HG03025 (cell line): ENCODE results near the gene FOXK2.
"Not testable (repeated sequence)": the region's sequence is repeated elsewhere in the genome, so short reads cannot be mapped to it uniquely, and the experiment has no call there.

Source experiments
- ATAC-seq: cut with Tn5 transposase; IDR thresholded peaks from one replicate; pipeline ENCODE4 v1.9.1; 2021; ENCODE audit warnings: mild to moderate bottlenecking, moderate library complexity; ENCODE audit not compliant: unreplicated experiment, low FRiP score

FOXK2 gene

DNA sequence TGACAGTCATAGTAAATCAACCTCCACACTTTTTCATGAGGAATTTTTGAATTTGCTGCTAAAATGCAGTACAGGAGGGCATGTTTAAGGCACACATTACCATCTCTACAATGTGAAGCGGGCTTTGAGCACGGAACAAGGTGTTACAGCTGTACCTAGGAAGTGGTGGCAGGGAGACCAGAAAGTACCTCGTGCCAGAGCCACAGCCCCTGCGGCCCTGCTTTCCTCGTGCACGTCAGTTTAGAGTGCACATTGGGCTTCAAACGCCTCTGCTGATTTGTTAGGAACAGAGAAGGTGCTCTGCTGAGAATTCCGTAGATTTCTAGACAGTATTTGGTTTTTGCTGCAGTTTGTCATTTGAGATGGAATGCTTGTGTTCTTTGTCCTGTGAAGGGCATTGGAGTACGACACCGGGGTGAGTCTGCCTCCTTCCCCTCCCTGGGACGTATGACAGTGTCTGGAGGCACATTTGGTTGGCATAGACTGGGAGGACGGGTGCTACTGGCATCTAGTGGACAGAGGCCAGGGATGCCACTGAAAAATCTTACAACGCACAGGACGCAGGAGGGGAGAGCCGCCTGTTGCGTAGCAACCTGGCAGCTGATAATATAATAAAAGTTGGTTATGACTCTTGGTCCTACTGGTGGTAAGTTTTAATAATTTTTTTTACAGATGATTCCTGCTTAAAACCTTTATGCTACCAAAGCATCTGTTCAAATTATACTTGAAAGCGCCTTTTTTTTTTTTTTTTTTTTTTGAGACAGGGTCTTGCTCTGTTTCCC is 9.1 kb downstream of the FOXK2 start:
- no peak for ATAC-seq

DNA sequence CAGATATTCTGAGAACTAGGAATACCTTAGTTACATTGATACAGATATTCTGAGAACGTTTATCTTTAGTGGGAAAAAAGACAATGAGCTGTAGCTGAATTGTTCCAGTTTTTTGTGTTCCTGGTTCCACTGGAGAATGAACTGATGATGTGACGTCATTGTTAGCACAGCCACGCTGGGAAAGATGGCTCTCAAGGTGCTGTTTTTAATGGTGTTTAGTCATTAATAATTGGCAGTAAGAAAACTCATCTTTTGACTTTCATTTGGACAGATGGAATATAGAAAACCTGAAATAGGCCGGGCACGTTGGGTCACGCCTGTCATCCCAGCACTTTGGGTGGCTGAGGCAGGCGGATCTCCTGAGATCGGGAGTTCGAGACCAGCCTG is 10.4 kb downstream of the FOXK2 start:
- ATAC-seq: no peak

- ATAC-seq: no peak
Observed at GRCh38 chr17:82531431-82531881, 11.9 kb downstream of the FOXK2 start.

- no peak for ATAC-seq
Observed at GRCh38 chr17:82534401-82534812, 14.9 kb downstream of the FOXK2 start.

- no peak for ATAC-seq
Observed at GRCh38 chr17:82536512-82537201, 17.1 kb downstream of the FOXK2 start.

GRCh38 chr17:82537228-82537627 is 17.7 kb downstream of the FOXK2 start:
- ATAC-seq: not testable (repeated sequence)

DNA sequence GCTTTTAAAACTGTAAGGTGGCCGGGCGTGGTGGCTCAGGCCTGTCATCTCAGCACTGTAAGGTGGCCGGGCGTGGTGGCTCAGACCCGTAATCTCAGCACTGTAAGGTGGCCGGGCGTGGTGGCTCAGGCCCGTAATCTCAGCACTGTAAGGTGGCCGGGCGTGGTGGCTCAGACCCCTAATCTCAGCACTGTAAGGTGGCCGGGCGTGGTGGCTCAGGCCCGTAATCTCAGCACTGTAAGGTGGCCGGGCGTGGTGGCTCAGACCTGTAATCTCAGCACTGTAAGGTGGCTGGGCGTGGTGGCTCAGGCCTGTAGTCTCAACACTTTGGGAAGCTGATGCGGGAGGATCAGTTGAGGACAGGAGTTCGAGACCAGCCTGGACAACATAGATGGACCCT is 19.5 kb downstream of the FOXK2 start:
- not testable (repeated sequence) for ATAC-seq

GRCh38 chr17:82542439-82542838 is 22.9 kb downstream of the FOXK2 start:
- ATAC-seq: no peak

- ATAC-seq: no peak
Observed at GRCh38 chr17:82544431-82545070, 25.0 kb downstream of the FOXK2 start.

DNA sequence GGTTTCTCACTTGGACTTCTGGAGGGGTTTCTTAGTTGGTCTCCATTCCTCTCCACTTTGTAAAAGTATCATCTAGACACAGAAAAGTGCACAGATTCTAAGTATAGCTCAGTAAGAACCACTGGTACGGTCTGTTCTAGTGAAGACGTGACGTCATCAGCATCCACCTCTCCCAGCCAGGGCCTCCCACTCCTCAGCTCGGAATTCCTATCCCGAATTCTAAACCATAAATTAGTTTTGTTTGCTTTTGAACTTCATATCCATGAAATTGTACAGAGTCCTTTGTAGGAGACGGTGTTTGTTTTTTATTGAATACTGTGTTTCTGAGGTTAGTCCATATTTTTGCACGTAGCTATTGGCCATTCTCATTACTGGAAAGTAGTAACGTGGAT is 25.5 kb downstream of the FOXK2 start:
- ATAC-seq: no peak

- no peak for ATAC-seq
Observed at GRCh38 chr17:82547981-82548380, 28.4 kb downstream of the FOXK2 start.

GRCh38 chr17:82548681-82549303 is 29.3 kb downstream of the FOXK2 start:
- ATAC-seq: no peak

- ATAC-seq: no peak
Observed at GRCh38 chr17:82551779-82552457, 32.4 kb downstream of the FOXK2 start.

GRCh38 chr17:82552580-82552979 is 33.0 kb downstream of the FOXK2 start:
- no peak for ATAC-seq

DNA sequence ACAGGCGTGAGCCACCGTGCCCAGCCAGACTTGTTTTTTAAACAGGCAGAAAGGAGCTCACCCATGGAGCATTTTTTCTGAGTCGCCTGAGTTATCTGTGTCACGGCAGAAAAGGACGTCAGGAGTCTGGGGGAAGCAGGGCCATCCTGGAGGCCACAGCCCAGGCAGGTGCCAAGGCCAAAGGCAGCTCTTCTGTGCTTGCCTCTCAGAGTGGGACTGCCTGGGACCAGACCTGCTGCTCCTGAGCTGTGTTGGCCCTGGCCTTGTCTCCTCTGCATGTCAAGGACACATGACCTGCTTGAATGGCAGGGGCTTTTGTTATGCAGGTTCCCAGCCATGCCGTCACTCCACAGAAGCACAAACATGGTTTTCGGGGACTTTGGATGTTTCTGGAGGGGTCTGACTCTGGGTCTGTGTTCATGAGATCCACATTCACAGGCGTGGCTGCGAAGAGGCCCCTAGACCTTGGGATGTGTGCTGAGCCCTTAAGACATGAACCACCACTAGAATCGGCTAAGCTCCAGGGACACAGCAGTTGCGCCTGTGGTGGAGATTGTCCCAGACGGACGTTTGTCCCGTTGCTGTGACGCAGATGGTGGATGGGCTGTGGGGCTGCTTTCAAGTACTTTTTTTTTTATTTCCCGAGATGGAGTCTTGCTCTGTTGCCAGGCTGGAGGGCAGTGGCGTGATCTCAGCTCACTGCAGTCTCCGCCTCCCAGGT is 33.8 kb downstream of the FOXK2 start:
- no peak for ATAC-seq

DNA sequence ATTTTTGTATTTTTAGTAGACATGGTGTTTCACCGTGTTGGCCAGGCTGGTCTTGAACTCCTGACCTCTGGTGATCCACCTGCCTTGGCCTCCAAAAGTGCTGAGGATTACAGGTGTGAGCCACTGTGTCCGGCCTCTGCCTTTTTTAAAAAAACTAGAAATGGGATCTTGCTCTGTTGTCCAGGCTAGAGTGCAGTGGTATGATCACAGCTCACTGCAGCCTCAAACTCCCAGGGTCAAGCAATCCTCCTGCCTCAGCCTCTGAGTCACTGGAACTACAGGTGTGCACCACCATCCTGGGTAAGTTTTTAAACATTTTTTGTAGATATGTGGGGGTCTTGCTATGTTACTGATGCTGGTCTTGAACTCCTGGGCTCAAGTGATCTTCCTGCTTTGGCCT is 38.0 kb downstream of the FOXK2 start:
- ATAC-seq: not testable (repeated sequence)

DNA sequence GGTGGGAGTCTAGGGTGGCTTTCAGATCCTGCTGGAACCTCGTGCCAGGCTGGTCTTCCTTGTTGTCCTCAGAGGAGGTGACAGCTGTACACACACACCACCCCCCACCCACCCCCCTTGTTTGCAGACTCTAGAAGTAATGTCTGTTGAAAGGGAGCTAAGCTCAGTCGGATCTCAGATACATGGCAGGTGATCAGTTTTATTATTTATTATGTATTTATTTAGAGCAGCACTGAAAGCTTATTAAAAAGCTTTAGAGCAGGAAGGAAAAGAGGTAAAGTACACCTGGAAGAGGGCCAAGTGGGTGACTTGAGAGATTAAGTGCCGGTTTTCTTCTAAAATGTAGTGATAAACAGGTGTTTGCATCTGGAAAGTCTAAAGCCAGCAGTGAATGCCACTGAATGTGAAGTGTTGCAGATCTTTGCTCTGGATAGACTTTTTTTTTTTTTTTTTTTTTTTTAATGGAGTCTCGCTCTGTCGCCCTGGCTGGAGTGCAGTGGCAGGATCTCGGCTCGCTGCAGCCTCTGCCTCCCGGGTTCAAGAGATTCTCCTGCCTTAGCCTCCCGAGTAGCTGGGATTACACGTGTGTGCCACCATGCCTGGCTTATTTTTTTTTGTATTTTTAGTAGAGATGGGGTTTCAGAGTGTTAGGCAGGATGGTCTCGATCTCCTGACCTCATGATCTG is 40.2 kb downstream of the FOXK2 start:
- no peak for ATAC-seq

DNA sequence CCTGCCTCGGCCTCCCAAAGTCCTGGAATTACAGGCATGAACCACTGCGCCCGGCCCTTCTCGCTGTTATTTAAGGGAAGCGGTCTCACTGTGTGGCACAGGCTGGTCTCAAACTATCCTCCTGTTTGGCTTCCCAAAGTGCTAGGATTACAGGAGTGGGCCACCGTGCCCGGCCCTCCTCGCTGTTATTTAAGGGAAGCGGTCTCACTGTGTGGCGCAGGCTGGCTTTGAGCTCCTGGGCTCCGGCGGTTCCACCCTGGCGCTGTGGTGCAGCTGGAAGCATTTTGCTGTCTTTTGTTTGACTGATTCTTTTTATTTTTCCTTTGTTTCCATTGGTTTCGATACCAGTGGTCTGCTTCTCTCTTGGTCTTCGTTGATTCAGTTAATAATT is 40.7 kb downstream of the FOXK2 start:
- no peak for ATAC-seq

DNA sequence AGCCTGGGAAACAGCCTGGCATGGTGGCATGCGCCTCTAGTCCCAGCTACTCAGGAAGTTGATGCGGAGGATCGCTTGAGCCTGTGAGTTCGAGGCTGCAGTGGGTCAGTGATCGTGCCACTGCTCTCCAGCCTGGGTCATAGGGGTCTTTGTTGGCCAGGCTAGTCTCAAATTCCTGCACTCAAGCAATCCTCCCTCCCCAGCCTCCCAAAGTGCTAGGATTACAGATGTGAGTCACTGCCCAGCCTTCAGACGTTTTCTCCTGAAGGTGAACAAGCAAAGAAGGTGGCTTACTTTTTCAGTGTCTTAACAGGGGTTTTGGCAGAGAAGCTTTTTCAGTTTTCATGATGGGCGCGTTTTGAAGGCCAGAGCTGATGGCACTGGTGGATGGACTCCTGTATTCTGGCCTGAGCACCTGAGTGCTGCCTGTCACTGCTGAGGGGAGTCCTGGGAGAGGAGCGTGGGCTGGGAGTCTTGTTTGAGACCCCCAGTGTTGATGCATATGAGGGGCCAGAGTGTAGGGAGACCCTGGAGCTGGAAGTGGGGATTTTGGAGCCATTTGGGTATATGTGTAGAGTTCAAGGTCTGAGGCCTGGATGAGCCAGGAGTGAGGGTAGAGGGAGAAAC is 41.4 kb downstream of the FOXK2 start:
- ATAC-seq: no peak
